ENCODE data around the gene SETD4.

- no peak for TF ChIP-seq CTCF (conservative IDR thresholded peaks at IDR 0.05; ENCODE audit: low read length)
- no peak for TF ChIP-seq EZH2phosphoT487 (IDR thresholded peaks at IDR 0.05; ENCODE audit: borderline replicate concordance)
These were observed 1.1 kb upstream of the SETD4 start for GRCh38 chr21:36061445-36061844.
